ES-I3 (cell line): Measurements from ENCODE around the gene RASGEF1B.

Source experiments
- H3K36me3 ChIP-seq: 2 replicates; pipeline ENCODE4 v1.6.1; 2013; ENCODE audit warnings: mild to moderate bottlenecking, low read length, control low read depth, moderate library complexity; ENCODE audit not compliant: insufficient read depth
- H3K4me1 ChIP-seq: 2 replicates; pipeline ENCODE4 v1.6.1; 2013; ENCODE audit warnings: mild to moderate bottlenecking, control low read depth, low read length; ENCODE audit not compliant: insufficient read depth
- H3K9ac ChIP-seq: 2 replicates; pipeline ENCODE4 v1.6.1; 2013; ENCODE audit warnings: low read depth, mild to moderate bottlenecking, low read length, moderate library complexity
- H3K9me3 ChIP-seq: 2 replicates; pipeline ENCODE4 v1.6.1; 2013; ENCODE audit warnings: mild to moderate bottlenecking, low read length, moderate library complexity; ENCODE audit not compliant: control insufficient read depth, insufficient read depth

RASGEF1B gene

DNA sequence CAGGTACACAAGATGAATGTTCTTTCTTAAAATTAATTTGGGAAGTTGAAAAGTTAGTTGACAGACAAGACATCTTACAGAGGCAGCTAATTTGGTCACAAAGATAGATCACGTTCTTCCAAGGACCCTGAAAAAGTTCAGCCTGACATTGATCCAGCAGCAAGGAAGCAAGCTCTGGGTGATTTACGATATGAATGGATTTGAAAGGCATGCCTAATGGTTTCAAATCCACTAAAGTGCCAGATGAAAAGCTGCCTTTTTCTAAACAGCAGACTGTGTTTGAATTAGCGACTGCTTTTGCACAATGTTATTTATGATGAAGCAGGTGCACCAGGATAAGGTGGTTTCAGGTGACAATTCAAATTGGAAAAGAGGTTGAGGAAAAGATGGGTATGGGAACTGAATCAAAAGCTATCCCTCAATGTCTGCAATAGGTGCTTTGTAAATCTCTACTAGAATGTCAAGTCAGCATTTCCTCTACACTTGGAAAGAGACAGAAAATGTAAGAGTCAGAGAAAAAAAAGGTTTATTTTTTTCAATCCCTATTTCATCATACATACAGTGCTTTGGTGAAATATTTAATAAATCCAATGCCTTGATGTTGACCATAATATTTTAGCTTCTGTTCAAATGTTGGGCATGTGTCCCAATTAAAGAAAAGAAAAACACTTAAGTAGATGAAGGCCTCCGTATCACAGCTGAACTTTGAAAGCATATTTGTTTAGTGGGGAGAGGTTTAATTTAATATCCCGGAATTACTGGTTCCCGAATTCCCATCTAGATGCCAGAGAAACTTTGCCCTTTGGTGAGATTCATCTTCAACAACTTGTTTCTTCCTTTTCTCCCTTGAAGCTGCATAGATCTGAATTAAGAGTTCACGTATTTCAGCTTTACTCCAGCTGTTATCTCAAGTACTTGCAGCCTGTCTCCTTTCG, 6.0 kb downstream of the RASGEF1B start:
- Histone ChIP-seq H3K4me1 (peaks cover 7% of the 10 kb centered on the region), H3K36me3 (no peaks in the 10 kb centered on the region), H3K9ac (no peak overlapping the region), H3K9me3 (no peaks in the 10 kb centered on the region)

DNA sequence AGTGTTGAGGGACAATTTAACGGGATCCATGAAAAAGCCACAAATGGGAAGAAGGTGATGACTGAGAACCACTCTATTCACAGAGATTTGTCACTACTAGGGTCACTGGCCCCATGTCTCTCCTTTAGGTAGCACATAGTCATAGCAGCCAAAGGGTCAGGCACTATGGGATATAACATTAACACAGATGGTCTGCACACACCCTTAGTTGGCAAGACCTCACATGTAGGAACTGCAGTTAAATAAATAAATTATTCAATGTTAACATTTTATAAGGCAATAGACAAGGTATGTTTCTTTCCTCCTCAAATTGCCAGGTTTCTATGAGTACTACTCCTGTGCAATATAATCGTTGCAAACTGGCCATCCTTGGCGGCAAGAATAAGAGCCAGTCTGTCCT, 10.9 kb downstream of the RASGEF1B start:
- H3K9me3 ChIP-seq = no peaks in the 10 kb centered on the region
- no peak overlapping the region for H3K9ac ChIP-seq
- no peaks in the 10 kb centered on the region; the same call in 1 of the 2 replicates for H3K4me1 ChIP-seq
- no peaks in the 10 kb centered on the region for H3K36me3 ChIP-seq

DNA sequence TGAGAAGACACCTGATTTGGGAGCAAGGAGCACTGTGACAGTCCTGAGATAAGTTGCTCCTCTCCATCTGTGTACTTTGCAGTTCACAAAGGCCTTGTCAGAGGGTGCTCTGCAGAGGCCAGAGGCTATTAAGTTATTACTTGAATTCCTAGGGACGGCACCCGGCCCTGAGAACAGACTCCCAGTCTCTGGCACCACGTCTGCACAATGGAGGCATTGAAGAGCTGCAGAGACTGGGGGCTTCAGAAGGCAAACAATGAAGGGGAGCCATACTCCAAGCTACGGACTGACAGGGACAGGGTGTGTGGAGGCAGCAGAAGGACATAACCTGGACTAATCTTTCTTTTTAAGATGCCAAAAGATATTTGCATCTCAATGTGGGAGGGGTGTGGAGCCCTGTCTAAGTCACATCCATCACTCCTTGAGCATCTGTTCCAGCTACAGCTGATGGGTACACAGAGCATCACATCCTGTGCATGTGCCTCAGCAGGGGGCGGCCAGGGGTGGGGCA, 11.5 kb downstream of the RASGEF1B start:
- H3K9me3 ChIP-seq = no peaks in the 10 kb centered on the region
- H3K4me1 ChIP-seq = no peaks in the 10 kb centered on the region; the same call in 1 of the 2 replicates
- H3K36me3 ChIP-seq = no peaks in the 10 kb centered on the region

DNA sequence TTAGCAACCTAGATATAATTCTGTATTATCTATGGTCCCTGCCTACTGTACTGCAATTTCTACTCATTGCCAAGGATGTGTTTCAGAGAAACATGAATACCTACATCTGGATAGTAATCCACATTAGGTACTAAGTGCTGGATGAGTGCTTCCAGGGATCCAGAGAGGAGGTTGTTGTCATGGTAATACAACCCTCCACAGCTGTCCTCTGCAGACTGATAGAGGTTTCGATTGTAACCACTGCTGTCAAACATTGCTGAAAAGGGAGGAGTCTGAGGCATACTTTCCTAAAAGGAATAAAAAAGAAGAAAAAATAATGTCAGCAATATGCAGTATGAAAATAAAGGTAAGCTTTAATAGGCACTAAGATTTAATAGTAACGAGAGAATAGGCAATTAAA, 12.5 kb downstream of the RASGEF1B start:
- Histone ChIP-seq H3K9me3 (no peaks in the 10 kb centered on the region), H3K9ac (no peak overlapping the region), H3K4me1 (no peaks in the 10 kb centered on the region), H3K36me3 (no peaks in the 10 kb centered on the region)

More for the DNA sequence above, 11.5 kb downstream of the RASGEF1B start:
- H3K9ac ChIP-seq = no peak overlapping the region

DNA sequence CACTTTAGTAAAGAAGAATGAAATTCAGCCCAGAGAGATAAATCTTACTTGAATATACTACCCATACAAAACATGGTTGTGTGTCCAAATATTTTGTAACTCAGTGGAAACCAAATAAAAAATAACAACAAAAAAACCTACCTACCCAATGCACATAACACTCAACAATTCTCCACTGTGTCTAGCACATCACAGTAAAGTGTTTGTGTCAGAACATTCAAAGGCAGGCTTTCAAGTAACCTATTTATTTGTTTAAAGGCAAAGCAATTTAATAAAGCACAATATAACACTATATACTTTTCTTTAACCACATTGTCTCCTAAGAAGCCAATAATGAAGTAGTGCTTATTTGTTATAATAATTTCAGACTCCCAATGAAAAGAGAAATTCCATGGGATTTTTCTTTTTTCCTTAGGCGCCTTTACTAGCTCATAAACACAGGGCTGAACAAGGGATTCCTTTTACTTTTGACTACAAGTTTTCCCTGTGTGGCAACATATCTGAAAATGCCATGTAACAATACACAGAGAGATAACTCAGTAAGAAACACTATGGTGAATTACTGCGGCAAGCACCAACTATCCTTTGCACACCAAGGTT, 13.7 kb downstream of the RASGEF1B start:
- Histone ChIP-seq H3K9ac (no peak overlapping the region), H3K36me3 (no peaks in the 10 kb centered on the region), H3K9me3 (no peaks in the 10 kb centered on the region), H3K4me1 (0 out of 2 replicates have a peak, but pooled peaks cover 7% of the 10 kb centered on the region)

DNA sequence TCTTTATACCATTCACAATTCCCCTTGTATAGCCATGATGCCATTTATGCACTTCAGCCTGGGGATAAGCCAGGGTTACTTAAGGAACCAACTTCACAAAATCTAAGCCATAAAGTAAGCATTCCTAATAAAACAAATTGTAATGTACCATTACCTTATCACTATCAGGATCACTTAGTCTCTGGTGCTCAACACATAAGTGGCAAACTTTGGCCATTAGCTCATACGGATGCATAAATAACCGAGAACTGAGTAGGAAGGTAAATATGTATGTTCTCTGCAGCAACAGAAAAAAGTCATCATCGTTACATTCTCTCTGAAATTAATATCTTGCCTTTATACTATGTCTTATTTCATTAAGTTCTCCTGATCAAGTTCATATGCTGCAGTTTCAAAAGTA, 14.4 kb downstream of the RASGEF1B start:
- H3K36me3 ChIP-seq = no peaks in the 10 kb centered on the region
- H3K9ac ChIP-seq = no peak overlapping the region
- peaks cover 12% of the 10 kb centered on the region for H3K4me1 ChIP-seq
- no peaks in the 10 kb centered on the region for H3K9me3 ChIP-seq

DNA sequence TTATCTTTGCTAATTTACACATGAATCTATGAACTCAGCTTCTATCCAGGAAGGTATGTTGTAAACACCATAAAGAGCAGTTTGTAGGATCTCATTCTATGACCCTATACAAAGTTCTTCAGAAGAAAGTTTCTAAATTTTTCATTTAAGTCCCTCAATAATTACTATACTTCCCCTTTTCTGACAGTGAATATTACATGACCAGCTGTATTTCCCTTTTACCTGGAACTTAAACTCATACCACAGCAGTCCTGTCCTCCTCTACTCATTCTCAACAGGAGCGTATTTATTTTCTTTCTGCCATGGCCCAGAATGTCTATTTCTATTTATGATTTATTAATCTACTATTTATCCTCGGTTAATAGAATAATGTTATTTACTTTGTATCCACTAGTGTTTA, 15.8 kb downstream of the RASGEF1B start:
- Histone ChIP-seq H3K4me1 (peaks cover 12% of the 10 kb centered on the region), H3K9ac (no peak overlapping the region), H3K36me3 (no peaks in the 10 kb centered on the region)

DNA sequence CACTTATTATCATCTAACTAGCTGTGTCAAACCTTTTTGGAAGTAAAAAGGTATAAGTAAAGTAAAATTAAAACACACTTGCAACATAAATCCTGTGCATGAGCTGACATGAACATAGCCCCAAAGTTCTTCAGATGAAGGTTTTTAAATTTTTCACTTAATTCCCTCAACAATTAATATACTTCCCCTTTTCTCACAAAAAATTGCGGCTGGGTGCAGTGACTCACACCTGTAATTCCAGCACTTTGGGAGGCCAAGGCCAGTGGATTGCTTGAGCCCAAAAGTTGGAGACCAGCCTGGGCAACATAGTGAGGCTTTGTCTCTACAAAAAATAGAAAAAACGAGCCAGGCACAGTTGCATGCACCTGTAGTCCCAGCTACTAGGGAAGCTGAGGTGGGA, 16.8 kb downstream of the RASGEF1B start:
- no peak overlapping the region for H3K9ac ChIP-seq
- no peaks in the 10 kb centered on the region for H3K9me3 ChIP-seq
- H3K36me3 ChIP-seq = no peaks in the 10 kb centered on the region
- peaks cover 12% of the 10 kb centered on the region for H3K4me1 ChIP-seq

More for the DNA sequence above, 15.8 kb downstream of the RASGEF1B start:
- H3K9me3 ChIP-seq = no peaks in the 10 kb centered on the region

DNA sequence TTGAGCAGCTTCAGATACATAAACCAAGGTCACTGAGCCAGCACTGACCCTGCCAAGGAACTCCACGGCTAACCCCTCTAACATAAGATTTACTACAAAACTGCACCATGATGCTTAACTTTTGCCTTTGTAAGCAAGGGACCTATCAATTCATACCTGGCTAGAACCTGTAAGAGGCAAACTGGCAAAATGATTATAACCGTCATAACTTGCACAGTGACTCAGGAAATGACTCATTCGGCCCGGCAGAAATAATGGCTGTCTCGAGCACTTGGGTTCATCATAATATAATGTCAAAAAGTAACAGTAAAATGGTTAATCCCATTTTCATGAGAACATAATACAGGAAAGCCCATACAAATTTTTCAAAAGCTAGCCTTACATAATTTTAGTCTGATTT, 17.2 kb downstream of the RASGEF1B start:
- peaks cover 12% of the 10 kb centered on the region for H3K4me1 ChIP-seq
- no peaks in the 10 kb centered on the region for H3K9me3 ChIP-seq
- H3K9ac ChIP-seq = no peak overlapping the region
- no peaks in the 10 kb centered on the region for H3K36me3 ChIP-seq

DNA sequence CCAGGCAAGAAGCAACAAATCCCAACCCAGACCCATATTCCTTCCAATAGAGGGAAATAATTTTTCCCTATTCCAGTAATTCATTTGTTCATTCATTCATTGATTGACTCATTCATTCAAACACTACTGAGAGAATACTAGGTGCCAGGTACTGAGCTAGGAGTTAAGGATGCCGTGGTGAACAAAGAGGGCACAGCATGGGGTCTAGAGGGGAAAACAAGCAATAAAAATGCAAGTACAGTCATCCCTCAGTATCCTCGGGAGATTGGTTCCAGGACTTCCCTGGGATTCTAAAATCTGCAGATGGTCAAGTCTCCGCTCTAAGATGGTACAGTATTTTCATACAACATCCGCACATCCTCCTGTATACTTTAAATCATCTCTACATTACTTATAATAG, 18.7 kb downstream of the RASGEF1B start:
- H3K9ac ChIP-seq = no peak overlapping the region
- H3K9me3 ChIP-seq = no peaks in the 10 kb centered on the region
- H3K4me1 ChIP-seq = peaks cover 12% of the 10 kb centered on the region
- H3K36me3 ChIP-seq = no peaks in the 10 kb centered on the region

DNA sequence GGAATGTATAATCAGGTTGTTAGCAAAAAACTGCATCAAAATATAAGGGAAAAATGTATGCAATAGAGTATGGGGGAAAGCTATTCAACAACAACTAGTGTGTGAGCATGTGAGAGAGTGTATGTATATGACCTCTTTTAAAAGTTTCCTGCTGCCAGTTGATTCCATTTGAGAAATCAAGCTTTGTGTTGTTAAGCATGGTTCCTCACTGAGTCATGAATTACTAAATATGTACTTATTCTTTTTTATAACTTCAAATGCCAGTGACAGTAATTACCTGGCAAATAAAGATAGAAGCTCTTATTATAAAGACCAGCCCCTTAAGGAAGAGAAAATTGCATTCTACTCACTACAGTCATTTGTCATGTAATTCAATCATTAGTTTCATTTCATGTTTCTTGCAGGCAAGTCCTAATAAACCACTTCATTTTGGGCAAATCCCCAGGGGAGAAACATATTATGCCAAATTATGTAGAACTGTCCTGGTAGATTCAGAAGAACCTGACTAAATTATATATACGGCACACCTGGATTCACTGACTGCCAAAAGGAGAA, 19.2 kb downstream of the RASGEF1B start:
- H3K9ac ChIP-seq = no peak overlapping the region
- peaks cover 12% of the 10 kb centered on the region for H3K4me1 ChIP-seq
- H3K36me3 ChIP-seq = no peaks in the 10 kb centered on the region
- H3K9me3 ChIP-seq = no peaks in the 10 kb centered on the region

DNA sequence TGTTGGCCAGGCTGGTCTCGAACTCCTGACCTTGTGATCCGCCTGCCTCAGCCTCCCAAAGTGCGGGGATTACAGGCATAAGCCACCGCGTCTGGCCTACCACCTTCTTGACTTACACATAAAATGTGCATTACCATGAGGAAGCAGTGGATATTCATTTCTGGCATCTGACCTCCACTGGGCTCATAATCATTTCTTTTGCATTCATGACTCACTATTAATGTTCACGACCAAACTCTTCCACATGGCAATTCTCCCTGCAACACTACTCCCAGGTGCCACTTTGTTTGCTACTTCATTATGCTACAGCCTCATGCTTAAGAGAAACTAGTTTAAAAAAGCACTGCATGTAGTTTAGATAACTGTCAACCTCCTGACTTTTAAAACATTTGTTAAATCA, 22.7 kb downstream of the RASGEF1B start:
- H3K9me3 ChIP-seq = no peaks in the 10 kb centered on the region
- no peaks in the 10 kb centered on the region for H3K36me3 ChIP-seq
- H3K4me1 ChIP-seq = peaks cover 12% of the 10 kb centered on the region

DNA sequence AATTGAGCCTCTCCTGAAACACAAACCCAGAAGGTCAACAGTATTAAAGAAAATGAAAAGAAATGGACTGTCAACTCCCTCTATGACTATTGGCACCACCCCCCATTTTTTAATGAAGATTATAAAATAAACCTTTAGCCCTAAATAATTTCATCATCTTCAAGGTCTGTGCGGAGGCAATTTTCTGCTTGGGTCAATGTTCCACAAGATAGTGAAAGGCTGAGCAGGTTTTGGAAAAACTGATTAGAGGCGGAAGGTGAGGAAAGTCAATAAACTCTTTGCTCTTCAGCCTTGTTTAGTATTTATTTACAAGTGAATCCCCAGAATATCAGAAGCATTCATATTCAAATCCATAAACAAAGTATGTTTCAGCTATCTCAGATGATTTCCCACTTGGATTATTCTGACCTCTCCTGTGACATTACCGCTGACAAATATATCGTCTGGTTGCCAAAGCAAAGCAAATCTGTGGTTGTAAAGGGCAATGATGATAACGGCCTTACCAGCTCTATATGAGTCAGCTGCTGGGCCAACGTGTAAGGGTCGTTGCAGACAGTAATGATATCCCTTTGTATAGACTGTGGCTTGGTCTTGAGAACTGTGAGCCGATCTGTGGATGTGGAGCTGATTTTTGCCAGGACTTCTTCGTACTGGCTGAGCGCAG, 24.0 kb downstream of the RASGEF1B start:
- Histone ChIP-seq H3K9ac (no peak overlapping the region), H3K9me3 (no peaks in the 10 kb centered on the region), H3K4me1 (peaks cover 1% of the 10 kb centered on the region), H3K36me3 (no peaks in the 10 kb centered on the region)

More for the DNA sequence above, 22.7 kb downstream of the RASGEF1B start:
- no peak overlapping the region for H3K9ac ChIP-seq

DNA sequence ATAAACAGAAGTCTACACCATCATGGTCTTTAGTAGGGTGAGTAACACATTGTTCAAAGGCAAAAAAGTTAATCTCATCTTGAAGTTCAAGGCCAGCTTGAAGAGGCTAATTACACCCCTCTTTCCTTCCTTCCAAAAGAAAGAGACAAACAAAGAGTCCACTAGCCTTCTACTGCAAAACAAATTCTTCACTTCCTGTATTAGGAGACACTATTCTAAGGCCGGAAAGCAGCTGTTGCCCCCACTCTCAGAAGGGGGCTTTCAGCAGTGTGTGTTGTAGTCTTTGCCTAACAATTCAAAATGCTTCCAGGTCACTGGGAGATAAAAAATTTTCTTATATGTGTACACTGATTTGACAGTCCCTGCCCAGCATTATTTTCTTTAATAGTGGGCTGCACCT, 25.1 kb downstream of the RASGEF1B start:
- H3K36me3 ChIP-seq = no peaks in the 10 kb centered on the region
- H3K9ac ChIP-seq = no peak overlapping the region
- H3K4me1 ChIP-seq = no peaks in the 10 kb centered on the region
- no peaks in the 10 kb centered on the region for H3K9me3 ChIP-seq
